KBM-7 (cell line): ENCODE data around the gene CLDND1.

ENCODE experiments used
- DNase-seq: peaks from one replicate; pipeline ENCODE4 v3.0.0-alpha.2; 2015
- in situ Hi-C: fragments of 300-500 bp; cut with MboI; formaldehyde crosslinking; loops from 2 replicates; pipeline ENCODE4 v1.14.3; 2020; ENCODE audit warnings: low sequenced_read_pairs, low pct_unique_long_range_greater_than_20kb, mixed read lengths

Gene CLDND1

GRCh38 chr3:98552232-98553020 is 29.7 kb upstream of the CLDND1 start:
- in situ Hi-C loops: no loop called here
- DNase-seq: peak; percentile 42

- in situ Hi-C loops: no loop called here
- DNase-seq: peak; percentile 50
Observed at GRCh38 chr3:98551754-98552153, 29.1 kb upstream of the CLDND1 start.

- no peak for DNase-seq
- in situ Hi-C loops: no loop called here
Observed at GRCh38 chr3:98551236-98551635, 28.5 kb upstream of the CLDND1 start.

- in situ Hi-C loops: no loop called here
Observed at GRCh38 chr3:98550833-98551232, 28.1 kb upstream of the CLDND1 start.

GRCh38 chr3:98548544-98548943 is 25.8 kb upstream of the CLDND1 start:
- in situ Hi-C loops: no loop called here

More at GRCh38 chr3:98550833-98551232, 28.1 kb upstream of the CLDND1 start:
- DNase-seq: no peak

GRCh38 chr3:98545940-98546339 is 23.2 kb upstream of the CLDND1 start:
- no peak for DNase-seq
- in situ Hi-C loops: no loop called here

More at GRCh38 chr3:98548544-98548943, 25.8 kb upstream of the CLDND1 start:
- DNase-seq: no peak

GRCh38 chr3:98542623-98543022 is 19.9 kb upstream of the CLDND1 start:
- in situ Hi-C loops: no loop called here
- DNase-seq: no peak

- in situ Hi-C loops: no loop called here
Observed at GRCh38 chr3:98541695-98542094, 19.0 kb upstream of the CLDND1 start.

GRCh38 chr3:98540346-98540745 is 17.6 kb upstream of the CLDND1 start:
- in situ Hi-C loops: no loop called here
- no peak for DNase-seq

More at GRCh38 chr3:98541695-98542094, 19.0 kb upstream of the CLDND1 start:
- DNase-seq: no peak

- in situ Hi-C loops: no loop called here
- DNase-seq: no peak
Observed at GRCh38 chr3:98536456-98537017, 13.8 kb upstream of the CLDND1 start.

GRCh38 chr3:98534734-98535133 is 12.0 kb upstream of the CLDND1 start:
- no peak for DNase-seq
- in situ Hi-C loops: no loop called here

GRCh38 chr3:98534168-98534567 is 11.5 kb upstream of the CLDND1 start:
- DNase-seq: no peak
- in situ Hi-C loops: no loop called here

- peak; percentile 60 for DNase-seq
- in situ Hi-C loops: no loop called here
Observed at GRCh38 chr3:98532709-98533571, 10.2 kb upstream of the CLDND1 start.

- DNase-seq: no peak
- in situ Hi-C loops: no loop called here
Observed at GRCh38 chr3:98532275-98532637, 9.6 kb upstream of the CLDND1 start.

- in situ Hi-C loops: no loop called here
- no peak for DNase-seq
Observed at GRCh38 chr3:98531622-98532274, 9.0 kb upstream of the CLDND1 start, which contains the start of gene GPR15. Gene GPR15, plus strand, starts transcription at chr3:98531978. Its CDS starts 56 bp downstream, at chr3:98532034.

GRCh38 chr3:98530676-98531075 is 8.0 kb upstream of the CLDND1 start:
- in situ Hi-C loops: no loop called here
- no peak for DNase-seq

- in situ Hi-C loops: no loop called here
- DNase-seq: no peak
Observed at GRCh38 chr3:98529856-98530459, 7.3 kb upstream of the CLDND1 start.

GRCh38 chr3:98528474-98529346 is 6.0 kb upstream of the CLDND1 start:
- in situ Hi-C loops: no loop called here
- no peak for DNase-seq
